HepG2 (cell line): Measurements from ENCODE around the gene ABT1. TPM values are rescaled to one million over a fixed set of nuclear protein-coding genes. Genes with fewer than 3 reads are reported as not detected.

Experiments
- ARNT ChIP-seq: fragments of 450-650 bp; IDR thresholded peaks from 2 replicates; pipeline ENCODE4 v1.6.1; 2017
- CSRNP1 ChIP-seq: sonication (generic); formaldehyde crosslinking; IDR thresholded peaks from 2 replicates; pipeline ENCODE4 v1.8.1; 2023; ENCODE audit warnings: mild to moderate bottlenecking, missing genetic modification reagents
- KAT8 ChIP-seq: IDR thresholded peaks from 2 replicates; pipeline ENCODE4 v1.6.1; 2016; ENCODE audit warnings: missing genetic modification reagents, missing compliant biosample characterization
- NFE2L1 ChIP-seq: sonication (generic); formaldehyde crosslinking; IDR thresholded peaks from 2 replicates; pipeline ENCODE4 v1.4.0; 2020; ENCODE audit warnings: missing genetic modification reagents, mild to moderate bottlenecking, borderline replicate concordance
- RAD51 ChIP-seq: fragments of 450-650 bp; IDR thresholded peaks from 2 replicates; pipeline ENCODE4 v1.6.1; 2016; ENCODE audit warnings: borderline replicate concordance
- RNF2 ChIP-seq: fragments of 450-650 bp; conservative IDR thresholded peaks from 2 replicates; pipeline ENCODE4 v1.6.1; 2016; ENCODE audit warnings: low read depth
- SMAD3 ChIP-seq: sonication (generic); formaldehyde crosslinking; IDR thresholded peaks from 2 replicates; pipeline ENCODE4 v1.4.0; 2020; ENCODE audit warnings: missing genetic modification reagents
- ZBTB42 ChIP-seq: sonication (generic); formaldehyde crosslinking; IDR thresholded peaks from 2 replicates; pipeline ENCODE4 v1.5.0; 2020; ENCODE audit warnings: mild to moderate bottlenecking, missing genetic modification reagents
- ZFP90 ChIP-seq: sonication (generic); formaldehyde crosslinking; IDR thresholded peaks from 2 replicates; pipeline ENCODE4 v1.8.0; 2022; ENCODE audit warnings: missing genetic modification reagents, mild to moderate bottlenecking, inconsistent platforms, borderline replicate concordance
- ZNF280D ChIP-seq: sonication (generic); formaldehyde crosslinking; IDR thresholded peaks from 2 replicates; pipeline ENCODE4 v1.5.1; 2020; ENCODE audit warnings: mild to moderate bottlenecking, missing genetic modification reagents
- ZNF430 ChIP-seq: sonication (generic); formaldehyde crosslinking; IDR thresholded peaks from 2 replicates; pipeline ENCODE4 v1.9.0; 2021; ENCODE audit warnings: mild to moderate bottlenecking, missing genetic modification reagents
- ZNF616 ChIP-seq: sonication (generic); formaldehyde crosslinking; IDR thresholded peaks from 2 replicates; pipeline ENCODE4 v1.5.0; 2020; ENCODE audit warnings: low read depth, mild to moderate bottlenecking, missing genetic modification reagents
- ZNF652 ChIP-seq: IDR thresholded peaks from 2 replicates; pipeline ENCODE4 v1.6.1; 2016; ENCODE audit warnings: low read depth, borderline replicate concordance
- polyA plus RNA-seq, 8 experiments: library from polyadenylated mRNA; depleted of rRNA in 3 of 8; stranded (reverse) in 7 of 8; unstranded in 1 of 8; fragments of >200 nt; fragmentation: Illumina TruSeq in 4 of 8; extraction: Trizol in 4 of 8; gene quantifications; 2 replicates each; pipeline versions ENCODE4 v1.2.1 to v1.2.3, GENCODE V29; 2011 to 2016; ENCODE audit warnings: low read depth in 4 of 8, missing spikeins in 1 of 8, mixed read lengths in 1 of 8; ENCODE audit not compliant: insufficient read depth in 1 of 8
- total RNA-seq, 5 experiments: library from RNA; depleted of rRNA; stranded (reverse); fragments of >200 nt; fragmentation: Illumina TruSeq; extraction: Trizol; gene quantifications; 2 replicates each; pipeline ENCODE4 v1.2.3, GENCODE V29; 2016; ENCODE audit warnings: low read depth in 1 of 5
- TF ChIP-seq, protein P1 (sequence below): sonication (generic); formaldehyde crosslinking; IDR thresholded peaks from 2 replicates; pipeline ENCODE4 v1.4.0; 2020; ENCODE audit warnings: missing genetic modification reagents
- TF ChIP-seq, protein P2 (sequence below): sonication (generic); formaldehyde crosslinking; conservative IDR thresholded peaks from 2 replicates; pipeline ENCODE4 v1.4.0; 2020; ENCODE audit warnings: missing genetic modification reagents
- TF ChIP-seq, protein P3 (sequence below): sonication (generic); formaldehyde crosslinking; IDR thresholded peaks from 2 replicates; pipeline ENCODE4 v1.4.0; 2020; ENCODE audit warnings: missing genetic modification reagents, mild to moderate bottlenecking, borderline replicate concordance

The ABT1 gene
- total and polyA plus RNA-seq, 2 of the 13 experiments (the other 11 are each of a cell fraction or from before 2014, with no cell fraction given) = 38.4 TPM

DNA sequence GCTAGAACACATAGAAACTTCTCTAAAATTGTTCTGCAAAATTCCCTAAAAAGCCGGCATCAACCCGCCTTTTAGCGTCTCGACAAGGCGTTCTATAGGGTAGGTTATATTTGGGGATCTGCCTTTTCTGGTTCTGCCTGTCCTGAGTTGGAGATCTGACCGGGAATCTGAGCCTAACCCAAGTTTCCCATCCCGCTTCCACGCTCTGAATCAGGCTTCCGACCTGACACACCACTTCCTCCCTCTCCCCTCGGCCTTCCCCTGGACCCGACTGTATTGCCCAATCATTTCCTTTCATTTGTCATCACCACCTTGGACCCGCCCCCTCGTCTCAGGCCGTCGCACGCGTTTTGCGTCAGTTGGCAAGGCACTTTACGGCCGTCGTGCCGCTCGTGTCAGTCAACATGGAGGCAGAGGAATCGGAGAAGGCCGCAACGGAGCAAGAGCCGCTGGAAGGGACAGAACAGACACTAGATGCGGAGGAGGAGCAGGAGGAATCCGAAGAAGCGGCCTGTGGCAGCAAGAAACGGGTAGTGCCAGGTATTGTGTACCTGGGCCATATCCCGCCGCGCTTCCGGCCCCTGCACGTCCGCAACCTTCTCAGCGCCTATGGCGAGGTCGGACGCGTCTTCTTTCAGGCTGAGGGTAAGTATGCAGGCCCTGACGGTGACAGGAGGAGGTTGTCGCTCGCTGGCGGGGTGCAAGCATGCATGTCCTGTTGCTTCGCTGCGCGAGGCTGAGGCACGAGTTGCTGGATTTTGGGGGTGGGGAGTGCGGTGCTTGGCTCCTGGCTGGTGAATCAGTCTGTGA, at the start of gene ABT1 (continued):
- TF ChIP-seq, protein P1, sequence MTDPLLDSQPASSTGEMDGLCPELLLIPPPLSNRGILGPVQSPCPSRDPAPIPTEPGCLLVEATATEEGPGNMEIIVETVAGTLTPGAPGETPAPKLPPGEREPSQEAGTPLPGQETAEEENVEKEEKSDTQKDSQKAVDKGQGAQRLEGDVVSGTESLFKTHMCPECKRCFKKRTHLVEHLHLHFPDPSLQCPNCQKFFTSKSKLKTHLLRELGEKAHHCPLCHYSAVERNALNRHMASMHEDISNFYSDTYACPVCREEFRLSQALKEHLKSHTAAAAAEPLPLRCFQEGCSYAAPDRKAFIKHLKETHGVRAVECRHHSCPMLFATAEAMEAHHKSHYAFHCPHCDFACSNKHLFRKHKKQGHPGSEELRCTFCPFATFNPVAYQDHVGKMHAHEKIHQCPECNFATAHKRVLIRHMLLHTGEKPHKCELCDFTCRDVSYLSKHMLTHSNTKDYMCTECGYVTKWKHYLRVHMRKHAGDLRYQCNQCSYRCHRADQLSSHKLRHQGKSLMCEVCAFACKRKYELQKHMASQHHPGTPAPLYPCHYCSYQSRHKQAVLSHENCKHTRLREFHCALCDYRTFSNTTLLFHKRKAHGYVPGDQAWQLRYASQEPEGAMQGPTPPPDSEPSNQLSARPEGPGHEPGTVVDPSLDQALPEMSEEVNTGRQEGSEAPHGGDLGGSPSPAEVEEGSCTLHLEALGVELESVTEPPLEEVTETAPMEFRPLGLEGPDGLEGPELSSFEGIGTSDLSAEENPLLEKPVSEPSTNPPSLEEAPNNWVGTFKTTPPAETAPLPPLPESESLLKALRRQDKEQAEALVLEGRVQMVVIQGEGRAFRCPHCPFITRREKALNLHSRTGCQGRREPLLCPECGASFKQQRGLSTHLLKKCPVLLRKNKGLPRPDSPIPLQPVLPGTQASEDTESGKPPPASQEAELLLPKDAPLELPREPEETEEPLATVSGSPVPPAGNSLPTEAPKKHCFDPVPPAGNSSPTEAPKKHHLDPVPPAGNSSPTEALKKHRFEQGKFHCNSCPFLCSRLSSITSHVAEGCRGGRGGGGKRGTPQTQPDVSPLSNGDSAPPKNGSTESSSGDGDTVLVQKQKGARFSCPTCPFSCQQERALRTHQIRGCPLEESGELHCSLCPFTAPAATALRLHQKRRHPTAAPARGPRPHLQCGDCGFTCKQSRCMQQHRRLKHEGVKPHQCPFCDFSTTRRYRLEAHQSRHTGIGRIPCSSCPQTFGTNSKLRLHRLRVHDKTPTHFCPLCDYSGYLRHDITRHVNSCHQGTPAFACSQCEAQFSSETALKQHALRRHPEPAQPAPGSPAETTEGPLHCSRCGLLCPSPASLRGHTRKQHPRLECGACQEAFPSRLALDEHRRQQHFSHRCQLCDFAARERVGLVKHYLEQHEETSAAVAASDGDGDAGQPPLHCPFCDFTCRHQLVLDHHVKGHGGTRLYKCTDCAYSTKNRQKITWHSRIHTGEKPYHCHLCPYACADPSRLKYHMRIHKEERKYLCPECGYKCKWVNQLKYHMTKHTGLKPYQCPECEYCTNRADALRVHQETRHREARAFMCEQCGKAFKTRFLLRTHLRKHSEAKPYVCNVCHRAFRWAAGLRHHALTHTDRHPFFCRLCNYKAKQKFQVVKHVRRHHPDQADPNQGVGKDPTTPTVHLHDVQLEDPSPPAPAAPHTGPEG (CRISPR knock-in tag) = peak; percentile 51; the same call in 1 of the 2 replicates
- TF ChIP-seq ZNF616 (CRISPR knock-in tag) (peak; percentile 76; the same call in 1 of the 2 replicates), KAT8 (CRISPR knock-in tag) (peak; percentile 100), SMAD3 (CRISPR knock-in tag) (peak; percentile 99), ZFP90 (CRISPR knock-in tag) (peak; percentile 94; the same call in 1 of the 2 replicates), ZBTB42 (no peak), ZNF280D (peak; percentile 98), ZNF652 (CRISPR knock-in tag) (peak; percentile 66), NFE2L1 (peak; percentile 67; the same call in 1 of the 2 replicates), CSRNP1 (CRISPR knock-in tag) (peak; percentile 87; the same call in 1 of the 2 replicates), ARNT (no peak), RAD51 (no peak), RNF2 (no peak; the same call in 1 of the 2 replicates), ZNF430 (peak; percentile 95)
- TF ChIP-seq, protein P2, sequence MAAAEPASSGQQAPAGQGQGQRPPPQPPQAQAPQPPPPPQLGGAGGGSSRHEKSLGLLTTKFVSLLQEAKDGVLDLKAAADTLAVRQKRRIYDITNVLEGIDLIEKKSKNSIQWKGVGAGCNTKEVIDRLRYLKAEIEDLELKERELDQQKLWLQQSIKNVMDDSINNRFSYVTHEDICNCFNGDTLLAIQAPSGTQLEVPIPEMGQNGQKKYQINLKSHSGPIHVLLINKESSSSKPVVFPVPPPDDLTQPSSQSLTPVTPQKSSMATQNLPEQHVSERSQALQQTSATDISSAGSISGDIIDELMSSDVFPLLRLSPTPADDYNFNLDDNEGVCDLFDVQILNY = no peak; the same call in 1 of the 2 replicates
- TF ChIP-seq, protein P3, sequence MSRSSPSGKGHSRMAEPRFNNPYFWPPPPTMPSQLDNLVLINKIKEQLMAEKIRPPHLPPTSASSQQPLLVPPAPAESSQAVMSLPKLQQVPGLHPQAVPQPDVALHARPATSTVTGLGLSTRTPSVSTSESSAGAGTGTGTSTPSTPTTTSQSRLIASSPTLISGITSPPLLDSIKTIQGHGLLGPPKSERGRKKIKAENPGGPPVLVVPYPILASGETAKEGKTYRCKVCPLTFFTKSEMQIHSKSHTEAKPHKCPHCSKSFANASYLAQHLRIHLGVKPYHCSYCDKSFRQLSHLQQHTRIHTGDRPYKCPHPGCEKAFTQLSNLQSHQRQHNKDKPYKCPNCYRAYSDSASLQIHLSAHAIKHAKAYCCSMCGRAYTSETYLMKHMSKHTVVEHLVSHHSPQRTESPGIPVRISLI = peak; percentile 39; the same call in 1 of the 2 replicates
